Femur (tissue), 1 donor: ENCODE results near the gene C1QTNF8.
A peak's percentile ranks its signal among the peaks of the same experiment; 100 is the strongest.

ENCODE experiments used
- DNase-seq: peaks from one replicate; pipeline ENCODE4 v3.0.0-alpha.2; 2017

C1QTNF8 gene, protein sequence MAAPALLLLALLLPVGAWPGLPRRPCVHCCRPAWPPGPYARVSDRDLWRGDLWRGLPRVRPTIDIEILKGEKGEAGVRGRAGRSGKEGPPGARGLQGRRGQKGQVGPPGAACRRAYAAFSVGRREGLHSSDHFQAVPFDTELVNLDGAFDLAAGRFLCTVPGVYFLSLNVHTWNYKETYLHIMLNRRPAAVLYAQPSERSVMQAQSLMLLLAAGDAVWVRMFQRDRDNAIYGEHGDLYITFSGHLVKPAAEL

DNA sequence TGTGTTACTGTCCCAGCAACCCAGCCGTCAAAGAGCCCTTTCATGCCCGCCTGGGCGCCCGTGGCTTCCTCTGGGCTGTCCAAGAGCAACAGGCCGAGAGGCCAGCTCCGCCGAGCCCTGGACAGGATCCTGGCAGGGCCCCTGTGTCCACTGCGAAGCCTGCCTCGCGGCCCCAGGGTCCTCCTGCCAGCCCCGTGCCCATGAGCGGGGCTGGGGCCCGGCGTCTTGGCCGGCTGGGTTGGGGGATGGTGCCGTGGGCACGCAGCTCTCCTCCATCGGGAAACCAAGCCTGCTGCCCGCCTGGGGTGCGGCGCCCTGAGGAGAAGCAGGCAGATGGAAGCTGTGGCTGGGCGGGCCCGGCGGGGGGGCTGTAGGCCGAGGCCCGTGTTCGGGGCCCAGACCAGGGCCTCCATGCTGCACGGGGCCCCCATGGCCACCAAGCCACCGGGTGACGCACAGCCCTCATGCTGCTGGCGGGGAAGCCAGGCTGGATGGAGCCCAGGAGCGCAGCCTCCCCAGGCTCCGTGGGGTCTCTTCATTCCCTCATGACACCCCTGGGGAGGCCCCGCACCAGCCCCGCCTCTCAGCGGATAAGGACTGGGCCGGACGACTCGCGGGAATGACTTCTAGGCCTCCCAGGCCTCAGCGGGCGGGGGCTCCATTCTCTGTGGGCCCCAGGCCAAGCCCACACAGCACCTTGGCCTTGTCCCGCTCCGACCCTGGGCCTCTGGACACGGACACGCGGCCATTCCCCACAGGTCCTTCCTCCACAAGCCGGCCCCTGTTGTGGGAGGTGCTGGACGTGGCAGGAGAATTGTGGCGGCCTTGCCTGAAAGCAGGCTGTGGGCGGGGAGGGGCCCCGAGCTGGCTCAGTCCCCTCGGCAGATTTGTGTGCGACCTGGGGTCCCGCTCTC, at the start of gene C1QTNF8:
C1QTNF8 (minus strand) TSS at position 76 of the 914 bp plus-strand sequence. CDS start 1,322 bp downstream, outside the sequence.
- peak; percentile 66 for DNase-seq

DNA sequence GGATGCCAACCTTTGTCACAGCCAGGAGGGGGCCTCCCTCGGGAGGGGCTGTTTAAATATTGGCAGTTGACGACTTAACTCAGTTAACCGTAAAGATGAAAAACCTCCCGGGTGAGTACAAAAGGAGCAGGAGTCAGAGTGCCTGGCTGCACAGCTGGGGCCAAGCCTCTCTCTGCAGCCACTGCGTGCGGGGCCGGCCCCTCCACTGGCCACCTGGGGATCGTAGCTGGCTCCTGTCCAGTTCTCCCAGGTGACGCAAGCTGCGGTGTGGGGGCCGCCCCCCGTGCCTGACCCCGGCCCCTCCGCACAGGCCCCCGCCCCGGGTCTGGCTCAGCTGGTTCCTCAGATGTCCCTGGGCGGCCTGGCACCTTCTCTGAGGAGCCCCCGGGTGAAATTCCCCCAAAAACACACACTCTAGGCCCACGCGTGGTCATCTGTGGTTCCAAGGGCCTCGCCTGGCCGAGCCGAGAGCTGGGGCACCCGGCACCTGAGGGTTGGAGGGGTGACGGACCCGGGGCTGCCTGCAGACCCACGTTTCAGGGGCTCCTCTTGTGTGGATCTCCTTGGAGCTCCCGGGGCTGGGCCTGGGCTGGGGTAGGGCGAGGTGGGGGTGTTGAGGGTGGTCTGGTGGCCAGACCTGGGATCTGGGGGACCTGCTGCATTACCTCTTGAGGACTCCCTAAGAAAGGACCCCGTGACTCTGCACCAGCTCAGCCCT, 49.5 kb upstream of the C1QTNF8 start:
- no peak for DNase-seq

DNA sequence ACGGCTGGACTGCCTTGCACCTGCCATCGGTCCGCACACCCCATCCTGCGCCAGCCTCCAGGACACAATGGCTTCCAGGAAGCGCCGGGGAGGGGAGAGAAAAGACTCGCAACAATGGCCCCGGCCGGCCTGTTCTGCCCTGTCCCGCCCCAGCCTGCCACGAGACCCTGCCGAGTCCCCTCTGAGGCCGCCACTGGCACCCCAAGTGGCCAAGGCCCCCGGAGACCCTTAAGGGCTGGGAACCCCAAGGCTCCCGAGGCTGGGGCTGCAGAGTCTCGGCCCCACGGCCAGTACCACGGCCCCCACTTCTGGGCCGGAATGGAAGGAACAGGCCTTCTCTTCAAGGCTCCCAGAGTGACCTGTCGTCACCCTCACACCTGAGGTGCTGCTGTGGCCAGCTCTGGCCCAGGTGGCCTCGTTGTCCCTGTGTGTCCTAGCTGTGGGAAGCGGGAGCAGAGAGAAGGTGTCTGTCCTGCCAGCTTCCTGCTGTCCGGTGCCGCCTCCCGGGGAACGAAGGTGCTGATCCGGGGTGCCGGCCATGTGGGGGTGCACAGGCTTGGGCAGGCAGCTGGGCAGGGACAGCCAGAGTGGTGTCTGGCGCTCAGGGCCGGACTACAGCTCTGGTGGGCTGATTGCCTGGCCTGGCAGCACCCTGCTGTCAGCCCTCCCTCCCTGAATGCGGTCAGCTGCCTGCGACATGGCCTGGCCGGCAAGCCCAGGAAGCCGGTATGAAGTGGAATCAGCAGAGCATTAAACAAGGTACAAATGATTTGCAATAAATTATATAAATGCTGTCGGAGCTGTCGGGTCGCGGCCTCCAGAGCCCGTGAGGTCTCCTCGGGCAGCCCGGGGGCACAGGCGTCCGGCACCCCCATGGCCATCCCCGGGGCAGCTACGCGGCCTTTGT, 48.7 kb upstream of the C1QTNF8 start:
- DNase-seq: no peak

DNA sequence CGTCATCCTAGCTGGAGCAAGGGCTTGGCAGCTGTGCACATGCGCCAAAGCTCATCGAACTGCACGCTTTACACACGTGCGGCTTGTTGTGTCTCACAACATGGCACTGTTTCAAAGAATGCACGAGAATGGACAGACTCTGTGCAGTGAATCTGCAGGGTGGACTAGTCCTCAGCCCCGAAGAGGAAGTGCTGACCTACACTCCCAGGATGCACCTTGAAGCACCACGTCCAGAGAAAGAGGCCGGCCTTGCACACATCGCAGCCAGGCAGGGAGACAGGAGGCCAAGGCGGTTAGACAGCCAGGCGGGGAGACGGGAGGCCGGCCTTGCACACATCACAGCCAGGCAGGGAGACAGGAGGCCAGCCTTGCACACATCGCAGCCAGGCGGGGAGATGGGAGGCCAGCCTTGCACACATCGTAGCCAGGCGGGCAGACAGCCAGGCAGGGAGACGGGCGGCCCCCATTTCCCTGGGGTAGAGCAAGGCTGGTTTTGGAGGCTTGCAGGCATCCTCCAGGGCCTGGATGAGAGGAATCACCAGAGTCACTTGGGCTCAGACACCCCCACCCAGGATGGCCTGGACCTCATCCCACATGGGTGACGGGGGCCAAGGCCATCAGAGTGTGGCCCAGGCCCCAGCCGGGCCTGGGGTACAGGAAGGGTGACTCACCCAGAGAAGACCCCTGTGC, 47.9 kb upstream of the C1QTNF8 start:
- DNase-seq: no peak

DNA sequence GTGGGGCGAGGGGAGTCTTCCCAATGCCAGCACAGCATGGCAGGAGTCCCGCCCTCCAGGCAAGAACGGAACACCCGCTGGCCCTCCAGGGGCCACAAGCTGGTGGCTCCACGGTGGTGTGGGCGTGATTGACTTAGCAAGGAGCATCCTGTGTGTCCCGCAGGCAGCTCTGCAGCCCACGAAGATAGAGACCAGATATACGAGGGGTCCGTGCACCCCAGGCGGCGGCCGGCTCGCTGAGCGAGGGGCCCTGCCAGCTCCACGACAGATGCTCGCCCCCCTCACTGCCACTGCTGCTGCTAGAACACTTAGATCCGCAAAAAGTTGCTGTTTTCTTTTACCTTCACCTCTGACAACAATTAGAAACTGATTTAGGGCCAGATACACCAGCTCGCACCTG, 46.9 kb upstream of the C1QTNF8 start:
- no peak for DNase-seq

DNA sequence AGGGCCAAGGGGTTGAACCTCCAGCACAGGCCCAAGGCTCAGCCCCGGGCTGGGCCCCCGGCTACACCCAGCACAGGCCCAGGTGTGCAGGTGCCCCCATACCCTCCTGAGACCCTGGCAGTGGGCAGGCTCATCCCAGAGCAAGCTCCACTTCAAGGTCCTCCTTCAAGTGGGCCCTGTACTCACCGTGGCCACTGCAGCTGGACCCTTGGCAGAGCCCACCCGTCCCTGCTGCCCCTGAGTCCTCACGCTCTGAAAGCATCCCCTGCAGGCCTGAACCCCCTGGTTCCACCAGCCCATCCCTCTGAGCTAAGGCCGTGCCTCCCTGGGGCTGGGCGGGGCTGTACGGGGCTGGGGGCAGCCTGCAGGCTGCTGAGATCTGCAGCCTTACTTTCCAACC, 45.7 kb upstream of the C1QTNF8 start:
- no peak for DNase-seq

DNA sequence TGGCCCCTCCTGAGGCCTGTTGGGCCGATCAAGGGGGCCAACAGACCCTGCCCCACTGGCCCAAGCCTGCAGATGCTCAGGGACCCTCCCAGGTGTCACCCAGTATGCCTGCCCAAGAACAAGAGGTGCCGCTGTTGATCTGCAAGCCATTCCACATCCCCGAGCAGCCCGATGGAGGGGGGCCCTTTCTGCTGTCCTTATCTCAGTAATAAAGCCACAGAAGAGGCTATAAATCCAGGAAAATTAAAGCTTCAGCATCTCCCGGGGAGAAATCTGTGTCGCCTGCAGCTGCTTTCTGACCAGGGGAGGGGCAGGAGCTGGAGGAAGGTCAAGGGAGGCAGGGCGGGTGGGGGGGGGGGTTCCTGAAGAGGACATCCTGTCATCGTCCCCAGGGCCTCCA, 45.1 kb upstream of the C1QTNF8 start:
- DNase-seq: no peak

DNA sequence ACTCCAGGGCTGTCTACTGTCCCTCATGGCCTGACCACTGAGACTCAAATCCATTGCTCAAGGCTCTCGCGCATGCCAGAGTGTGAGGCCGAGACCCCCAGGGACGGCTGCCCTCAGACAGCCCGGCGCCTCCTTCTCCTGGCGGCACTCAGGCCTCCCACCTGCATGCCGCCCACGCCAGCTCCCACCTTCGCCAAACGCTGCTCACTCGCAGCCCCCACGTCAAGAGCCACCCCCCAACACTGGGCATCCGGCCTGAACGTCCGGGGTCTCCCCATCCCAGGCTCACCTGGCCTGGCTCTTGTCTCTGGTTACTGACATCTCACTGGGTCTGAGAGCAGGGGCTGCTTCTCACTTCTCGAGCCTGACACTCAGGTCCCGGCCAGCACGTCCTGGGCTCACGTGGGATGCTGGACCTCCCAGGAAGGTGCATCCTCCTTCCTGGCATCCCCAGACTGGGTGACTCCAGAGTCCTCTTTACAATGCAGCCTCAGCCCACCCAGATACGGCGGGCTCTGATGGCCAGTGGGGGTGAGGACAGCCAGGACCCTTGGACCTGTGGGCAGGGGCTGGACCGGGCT, 44.6 kb upstream of the C1QTNF8 start:
- no peak for DNase-seq

DNA sequence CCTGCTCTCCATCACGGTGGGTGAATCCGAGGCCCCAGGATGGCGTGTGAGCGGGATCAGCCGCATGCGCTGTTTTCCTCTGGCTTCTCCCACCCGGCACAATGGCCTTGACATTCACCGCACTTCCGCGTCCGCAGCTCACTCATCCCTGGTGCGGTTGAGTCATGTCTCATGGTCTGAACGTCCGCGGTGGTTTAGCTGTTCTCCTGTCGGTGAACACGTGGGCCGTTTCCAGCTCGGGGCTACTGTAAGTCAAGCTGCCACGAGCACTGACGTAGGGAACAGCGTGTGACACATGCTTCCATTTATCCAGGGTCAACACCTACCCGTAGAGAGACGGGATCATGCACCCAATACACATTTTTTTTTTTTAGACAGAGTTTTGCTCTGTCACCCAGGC, 41.6 kb upstream of the C1QTNF8 start:
- DNase-seq: no peak

DNA sequence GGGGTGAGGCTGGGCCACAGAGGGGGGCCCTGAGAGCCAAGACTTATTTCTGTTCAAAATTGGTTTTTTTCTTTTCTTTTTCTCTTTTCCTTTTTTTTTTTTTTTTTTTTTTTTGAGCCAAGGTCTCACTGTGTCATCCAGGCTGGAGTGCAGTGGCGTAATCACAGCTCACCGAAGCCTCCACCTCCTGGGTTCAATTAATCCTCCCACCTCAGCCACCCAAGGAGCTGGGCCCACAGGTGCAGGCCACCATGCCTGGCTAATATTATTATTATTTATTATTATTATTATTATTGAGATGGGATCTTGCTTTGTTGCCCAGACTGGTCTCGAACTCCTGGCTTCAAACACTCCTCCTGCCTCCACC, 39.4 kb upstream of the C1QTNF8 start:
- DNase-seq: no peak

DNA sequence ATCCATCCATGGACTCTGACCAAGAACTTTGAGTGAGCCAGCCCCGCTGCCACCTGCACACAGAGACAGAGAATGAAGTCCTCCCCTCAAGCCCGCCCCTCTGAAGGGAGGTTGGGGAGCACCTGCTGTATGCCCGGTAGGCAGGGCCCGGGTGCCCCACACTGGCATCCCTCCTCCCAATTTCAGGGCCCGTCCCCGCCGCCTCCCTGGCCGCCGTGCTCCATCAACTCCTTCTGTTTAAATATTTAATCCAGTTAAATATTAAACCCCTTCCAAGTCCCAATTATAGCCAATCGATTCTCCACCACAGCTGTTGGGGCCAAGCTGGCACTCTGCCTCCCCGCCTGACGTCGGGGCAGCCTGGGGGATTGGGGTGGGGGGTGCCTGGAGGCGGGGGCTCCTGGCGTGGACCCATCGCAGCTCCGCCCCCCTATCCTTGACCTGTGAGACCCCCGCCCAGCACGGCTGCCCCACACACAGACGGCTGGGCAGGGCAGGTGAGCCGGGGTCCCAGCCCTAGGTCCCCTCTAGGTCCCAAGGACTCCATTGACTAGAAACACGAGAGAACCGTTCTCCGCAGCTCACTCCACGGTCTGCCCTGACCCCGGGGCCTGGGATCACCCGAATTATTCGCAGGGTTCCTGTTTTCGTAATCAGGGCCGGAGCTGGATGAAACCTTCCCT, 38.9 kb upstream of the C1QTNF8 start:
- DNase-seq: no peak

DNA sequence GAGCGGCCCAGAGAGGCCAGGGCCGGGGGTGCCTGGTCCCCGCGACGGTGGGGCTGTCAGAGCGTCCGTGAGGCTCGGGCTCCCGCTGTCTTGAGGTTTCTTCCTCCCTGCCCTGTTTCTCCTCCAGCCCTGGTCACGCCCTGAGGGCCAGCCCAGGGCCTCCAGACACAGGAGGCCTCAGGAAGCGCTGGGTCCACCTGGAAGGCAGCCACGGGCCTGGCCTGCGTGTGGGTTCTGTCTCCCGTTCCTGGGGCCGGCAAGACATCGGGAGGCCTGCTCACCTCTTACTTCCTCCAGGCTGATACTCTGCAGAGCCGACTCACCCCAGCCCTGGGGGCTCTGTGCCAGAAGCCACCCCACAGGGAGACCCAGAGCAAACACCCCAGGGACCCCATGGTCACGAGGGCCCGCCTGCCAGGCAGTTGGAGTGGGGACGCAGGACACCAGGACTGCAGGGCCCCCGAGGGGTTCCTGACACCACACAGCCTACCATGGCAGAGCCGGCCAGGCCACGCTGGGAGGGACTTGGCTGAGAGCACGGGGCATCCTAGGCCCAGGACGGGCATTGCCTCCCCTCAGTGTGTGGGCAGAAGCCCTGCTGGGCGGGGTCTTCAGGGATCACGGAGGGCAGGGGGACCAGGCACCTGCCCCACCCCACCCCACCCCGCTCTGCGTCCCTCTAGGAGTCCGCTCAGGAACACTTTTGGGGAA, 37.9 kb upstream of the C1QTNF8 start:
- DNase-seq: no peak

DNA sequence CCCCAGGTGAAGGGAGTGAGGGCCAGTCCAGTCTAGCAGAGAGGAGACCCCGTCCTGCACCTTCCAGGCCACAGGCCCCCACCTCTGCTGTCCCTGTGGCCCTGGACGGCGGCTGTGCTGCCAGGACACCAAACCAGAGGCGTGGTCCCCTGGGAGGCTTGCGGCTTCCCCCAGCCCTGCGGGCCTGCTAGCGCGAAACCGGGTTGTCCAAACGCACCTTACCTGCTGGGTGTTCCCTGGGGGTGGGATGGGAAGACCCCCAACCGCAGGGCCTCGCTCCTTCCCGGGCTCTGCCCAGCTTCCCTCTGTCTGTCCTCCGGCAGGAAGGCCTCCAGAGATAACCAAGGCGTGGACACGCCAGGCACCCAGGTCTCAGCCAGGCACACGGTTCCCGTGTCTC, 37.2 kb upstream of the C1QTNF8 start:
- DNase-seq: no peak

DNA sequence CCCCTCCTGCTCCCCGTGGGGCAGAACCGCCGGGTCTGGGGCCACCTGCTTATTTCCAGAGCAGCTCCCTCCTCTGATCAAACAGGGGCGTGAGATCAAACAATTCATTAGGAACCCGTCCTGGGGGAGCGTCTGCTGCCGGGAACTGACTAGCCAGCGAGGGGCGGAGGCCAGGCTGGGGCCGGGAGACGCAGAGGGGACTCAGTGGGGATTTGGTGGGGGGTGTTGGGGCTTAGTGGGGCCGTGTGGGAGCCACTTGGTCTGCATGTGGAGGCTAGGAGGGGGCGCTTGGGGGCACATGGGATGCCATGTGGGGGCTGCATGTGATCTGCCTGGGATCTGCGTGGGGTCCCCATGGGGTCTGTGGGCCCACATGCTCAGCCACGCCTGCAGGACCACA, 36.4 kb upstream of the C1QTNF8 start:
- DNase-seq: no peak

DNA sequence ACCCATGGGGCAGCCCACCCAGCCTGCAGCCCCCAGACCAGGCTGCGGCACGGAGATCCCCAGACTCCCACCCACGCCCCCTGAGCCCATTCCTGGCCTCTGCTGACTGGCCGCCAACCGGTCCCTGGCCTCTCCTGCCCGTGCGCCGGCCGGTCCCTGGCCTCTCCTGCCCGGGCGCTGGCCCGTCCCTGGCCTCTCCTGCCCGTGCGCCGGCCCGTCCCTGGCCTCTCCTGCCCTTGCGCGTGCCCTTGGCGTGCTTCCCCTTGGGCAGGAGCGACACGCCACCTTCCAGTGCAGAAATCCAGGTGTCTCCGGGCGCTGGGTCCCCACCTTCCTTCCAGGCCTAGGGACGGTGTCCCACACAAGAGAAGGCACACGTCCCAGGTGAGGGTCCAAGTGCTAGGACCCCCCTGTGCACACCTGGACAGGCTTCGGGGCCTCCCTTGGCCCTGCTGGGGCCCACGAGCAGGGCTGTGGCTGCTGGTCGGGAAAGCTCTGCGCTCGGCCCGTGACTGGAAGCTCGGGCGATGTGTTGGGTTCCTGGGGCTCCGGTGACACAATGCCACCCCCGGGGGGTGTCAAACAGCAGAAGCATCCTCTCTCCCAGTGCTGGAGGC, 35.4 kb upstream of the C1QTNF8 start:
- DNase-seq: no peak

DNA sequence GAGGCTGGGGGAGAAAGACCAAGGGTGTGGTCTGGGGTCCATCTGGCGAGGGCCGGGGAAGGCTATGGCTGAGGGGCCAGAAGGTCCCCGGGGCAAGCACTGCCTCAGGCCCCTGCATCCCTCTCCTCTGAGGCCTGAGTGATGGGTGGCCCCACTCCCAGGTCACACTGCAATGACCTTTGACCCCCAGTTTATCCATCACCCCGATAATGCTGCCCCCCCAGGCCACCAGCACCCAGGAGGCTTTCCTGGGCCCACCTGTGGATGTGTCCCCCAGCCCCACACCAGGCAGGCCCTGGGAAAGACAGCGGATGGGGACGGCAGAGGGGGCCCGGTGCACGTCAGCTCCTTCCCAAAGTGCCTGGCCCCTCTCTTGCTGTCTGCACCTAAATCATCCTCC, 34.3 kb upstream of the C1QTNF8 start:
- DNase-seq: no peak

DNA sequence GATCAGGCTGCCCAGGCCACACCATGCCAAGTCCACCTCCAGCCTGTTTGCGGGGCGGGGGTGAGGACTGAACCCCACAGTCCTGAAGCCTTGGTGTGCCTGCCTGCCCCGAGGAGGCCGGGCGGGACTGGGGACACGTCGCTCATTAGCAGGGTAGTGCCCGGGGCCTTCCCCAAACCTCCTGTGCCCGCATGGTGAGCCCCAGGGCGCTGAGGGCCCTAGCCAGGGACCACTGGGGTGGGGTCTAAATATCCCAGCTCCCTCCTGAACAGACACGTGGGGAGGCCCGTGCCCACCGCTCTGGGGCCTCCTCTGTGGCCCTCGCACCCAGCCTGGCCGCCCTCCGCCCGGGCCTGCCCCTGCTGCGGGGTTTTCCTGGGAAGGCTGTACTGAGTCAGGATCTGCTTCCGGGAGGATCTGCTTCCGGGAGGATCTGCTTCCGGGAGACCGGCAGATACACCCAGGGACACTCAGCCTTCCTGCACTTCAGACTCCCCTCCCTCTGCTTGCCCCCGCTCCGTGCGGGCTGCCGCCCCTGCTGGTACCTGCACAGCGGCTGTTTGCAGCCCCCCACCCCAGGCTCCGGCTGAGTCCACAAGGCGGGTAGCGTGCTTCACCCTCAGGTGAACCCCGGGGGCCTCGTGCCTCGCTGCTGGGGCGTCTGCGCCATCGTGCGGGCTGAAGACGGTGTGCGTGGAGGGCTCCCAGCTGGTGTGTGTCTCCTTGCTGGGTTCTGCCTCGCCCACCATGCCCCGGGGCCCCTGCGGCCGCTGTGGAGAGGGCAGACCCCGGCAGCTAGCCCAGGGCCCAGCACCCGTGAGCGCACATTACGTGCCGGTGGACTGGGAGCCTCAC, 33.3 kb upstream of the C1QTNF8 start:
- no peak for DNase-seq

DNA sequence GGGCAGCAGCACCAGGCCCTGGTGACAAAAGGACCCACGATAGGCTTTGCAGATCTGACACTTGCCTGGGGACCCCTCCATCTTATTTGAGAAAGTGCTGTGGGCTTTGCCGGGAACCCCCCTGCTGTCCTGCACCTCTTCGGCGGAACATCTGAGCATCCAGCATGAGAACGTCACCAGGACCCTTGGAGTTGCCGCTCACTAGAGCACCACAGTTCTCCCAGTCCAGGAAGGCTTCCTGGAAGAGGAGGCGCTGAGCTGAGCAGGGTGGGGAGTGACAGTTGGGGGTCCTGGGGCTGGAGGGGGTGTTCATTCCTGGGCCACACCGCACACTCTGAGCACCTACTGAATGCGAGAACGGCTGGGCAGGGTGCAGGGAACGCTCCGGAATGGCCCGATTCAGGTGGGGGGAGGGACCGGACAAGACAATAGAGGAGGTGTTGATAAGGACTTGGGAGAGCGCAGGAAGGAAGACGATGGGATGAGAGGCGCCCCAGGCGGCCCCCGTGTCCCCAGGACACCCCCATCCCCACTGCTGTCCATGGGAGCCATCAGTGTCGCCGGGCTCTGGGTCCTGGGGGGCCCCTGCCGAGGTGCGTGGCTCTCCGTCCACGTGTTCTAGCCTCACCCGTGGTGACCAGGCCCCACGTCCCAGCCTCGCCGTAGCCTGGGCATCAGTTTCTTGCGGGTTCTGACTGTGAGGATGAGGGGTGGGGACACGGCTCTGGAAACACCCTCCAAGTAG, 32.1 kb upstream of the C1QTNF8 start:
- no peak for DNase-seq
